Astrocyte (in vitro differentiated cells and primary cell): ENCODE results near the gene DMRTB1. TPM values are rescaled to one million over a fixed set of nuclear protein-coding genes. Genes with fewer than 3 reads are reported as not detected.

Source experiments
- DNase-seq: peaks from one replicate; pipeline ENCODE4 v3.0.0-alpha.2; 2010; ENCODE audit warnings: low read depth
- FAIRE-seq: peaks from 2 replicates; lab custom pipeline; 2011; peaks lifted over from hg19 to GRCh38; lab: Jason Lieb, UNC
- H2AFZ ChIP-seq: 2 replicates; pipeline ENCODE4 v1.6.0; 2012; ENCODE audit warnings: low read depth, low read length, inconsistent platforms
- H3K27ac ChIP-seq: 2 replicates; pipeline ENCODE4 v1.5.1; 2011; ENCODE audit warnings: low read depth, low read length, inconsistent platforms
- H3K27me3 ChIP-seq: 2 replicates; pipeline ENCODE4 v1.6.0; 2011; ENCODE audit warnings: low read length, inconsistent platforms; ENCODE audit not compliant: insufficient read depth
- H3K36me3 ChIP-seq: 2 replicates; pipeline ENCODE4 v1.5.1; 2011; ENCODE audit warnings: low read length, inconsistent platforms; ENCODE audit not compliant: insufficient read depth
- H3K4me1 ChIP-seq: 2 replicates; pipeline ENCODE4 v1.5.1; 2011; ENCODE audit warnings: low read length, inconsistent platforms; ENCODE audit not compliant: insufficient read depth
- H3K4me2 ChIP-seq: 2 replicates; pipeline ENCODE4 v1.6.0; 2012; ENCODE audit warnings: low read length, inconsistent platforms
- H3K4me3 ChIP-seq: 2 replicates; pipeline ENCODE4 v1.5.1; 2011; ENCODE audit warnings: low read depth, mild to moderate bottlenecking, low read length, inconsistent platforms; ENCODE audit not compliant: insufficient read depth
- H3K79me2 ChIP-seq: 2 replicates; pipeline ENCODE4 v1.6.0; 2012; ENCODE audit warnings: mild to moderate bottlenecking, low read length, inconsistent platforms; ENCODE audit not compliant: insufficient read depth
- H3K9ac ChIP-seq: 2 replicates; pipeline ENCODE4 v1.6.0; 2012; ENCODE audit warnings: mild to moderate bottlenecking, low read length, inconsistent platforms
- H3K9me3 ChIP-seq: 2 replicates; pipeline ENCODE4 v1.5.1; 2012; ENCODE audit warnings: low read depth, mild to moderate bottlenecking, low read length, inconsistent platforms; ENCODE audit not compliant: insufficient read depth
- H4K20me1 ChIP-seq: 2 replicates; pipeline ENCODE4 v1.6.0; 2012; ENCODE audit warnings: low read length, inconsistent platforms; ENCODE audit not compliant: insufficient read depth
- H3K27ac Mint-ChIP-seq: one replicate; pipeline ENCODE4 v1.8.0; 2021; ENCODE audit warnings: mild to moderate bottlenecking, mixed read lengths; ENCODE audit not compliant: unreplicated experiment
- H3K27me3 Mint-ChIP-seq: one replicate; pipeline ENCODE4 v1.8.0; 2021; ENCODE audit warnings: low read depth, mixed read lengths; ENCODE audit not compliant: unreplicated experiment
- H3K36me3 Mint-ChIP-seq: one replicate; pipeline ENCODE4 v1.8.0; 2021; ENCODE audit warnings: low read depth, mixed read lengths; ENCODE audit not compliant: unreplicated experiment
- H3K4me1 Mint-ChIP-seq: one replicate; pipeline ENCODE4 v1.8.0; 2021; ENCODE audit warnings: low read depth, mixed read lengths; ENCODE audit not compliant: unreplicated experiment
- H3K4me3 Mint-ChIP-seq: one replicate; pipeline ENCODE4 v1.8.0; 2021; ENCODE audit warnings: mild to moderate bottlenecking, moderate library complexity, mixed read lengths; ENCODE audit not compliant: unreplicated experiment
- H3K9me3 Mint-ChIP-seq: one replicate; pipeline ENCODE4 v1.8.0; 2021; ENCODE audit warnings: mild to moderate bottlenecking, mixed read lengths; ENCODE audit not compliant: unreplicated experiment
- EZH2 ChIP-seq: IDR thresholded peaks from 2 replicates; pipeline ENCODE4 v1.6.1; 2012; ENCODE audit warnings: mild to moderate bottlenecking, low read length, inconsistent platforms; ENCODE audit not compliant: insufficient read depth
- total RNA-seq: library from RNA; stranded (reverse); gene quantifications from 2 replicates; pipeline ENCODE4 v1.2.1, GENCODE V29; 2021
- TF ChIP-seq, protein P1 (sequence below): IDR thresholded peaks from 2 replicates; pipeline ENCODE4 v1.5.1; 2011; ENCODE audit warnings: low read depth, mild to moderate bottlenecking, inconsistent platforms, low read length, moderate library complexity; ENCODE audit not compliant: insufficient read depth

DMRTB1 gene
- total RNA-seq, 1 donor from 2014 or later: not detected

DNA sequence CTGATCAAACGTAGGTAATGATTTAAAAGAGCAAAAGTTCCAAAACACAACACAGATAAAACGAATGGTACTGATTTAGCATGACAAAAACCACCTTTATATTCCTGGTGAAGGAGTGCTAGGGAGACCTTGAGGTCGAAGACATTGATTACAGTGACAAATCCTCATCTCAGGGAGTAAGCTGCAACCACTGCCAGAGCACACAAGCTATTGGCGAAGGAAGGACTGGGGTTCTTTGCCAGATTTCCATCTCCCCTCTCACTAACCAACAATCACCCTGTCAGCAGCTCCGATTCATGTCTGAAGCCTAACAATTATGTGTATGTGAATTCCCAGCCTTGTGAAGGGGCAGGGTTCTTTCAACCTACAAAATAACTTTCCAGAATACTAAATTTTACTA lies 40.2 kb upstream of the DMRTB1 start:
- DNase-seq: no peak
- Histone ChIP-seq H3K4me2 (no peak overlapping the region), H3K9ac (no peak overlapping the region), H3K4me1 (peaks cover 7% of the 10 kb centered on the region), H3K36me3 (no peaks in the 10 kb centered on the region), H2AFZ (no peak overlapping the region), H3K4me3 (no peak overlapping the region), H3K27ac (no peak overlapping the region), H3K9me3 (peaks cover 3% of the 10 kb centered on the region), H3K27me3 (peaks cover 17% of the 10 kb centered on the region), H4K20me1 (no peaks in the 10 kb centered on the region), H3K79me2 (no peaks in the 10 kb centered on the region)
- Mint-ChIP-seq H3K4me3 (no peak overlapping the region), H3K9me3 (peaks cover 3% of the 10 kb centered on the region), H3K27ac (no peak overlapping the region), H3K36me3 (no peaks in the 10 kb centered on the region), H3K4me1 (peaks cover 33% of the 10 kb centered on the region), H3K27me3 (no peaks in the 10 kb centered on the region)
- FAIRE-seq: no peak
- TF ChIP-seq, protein P1, sequence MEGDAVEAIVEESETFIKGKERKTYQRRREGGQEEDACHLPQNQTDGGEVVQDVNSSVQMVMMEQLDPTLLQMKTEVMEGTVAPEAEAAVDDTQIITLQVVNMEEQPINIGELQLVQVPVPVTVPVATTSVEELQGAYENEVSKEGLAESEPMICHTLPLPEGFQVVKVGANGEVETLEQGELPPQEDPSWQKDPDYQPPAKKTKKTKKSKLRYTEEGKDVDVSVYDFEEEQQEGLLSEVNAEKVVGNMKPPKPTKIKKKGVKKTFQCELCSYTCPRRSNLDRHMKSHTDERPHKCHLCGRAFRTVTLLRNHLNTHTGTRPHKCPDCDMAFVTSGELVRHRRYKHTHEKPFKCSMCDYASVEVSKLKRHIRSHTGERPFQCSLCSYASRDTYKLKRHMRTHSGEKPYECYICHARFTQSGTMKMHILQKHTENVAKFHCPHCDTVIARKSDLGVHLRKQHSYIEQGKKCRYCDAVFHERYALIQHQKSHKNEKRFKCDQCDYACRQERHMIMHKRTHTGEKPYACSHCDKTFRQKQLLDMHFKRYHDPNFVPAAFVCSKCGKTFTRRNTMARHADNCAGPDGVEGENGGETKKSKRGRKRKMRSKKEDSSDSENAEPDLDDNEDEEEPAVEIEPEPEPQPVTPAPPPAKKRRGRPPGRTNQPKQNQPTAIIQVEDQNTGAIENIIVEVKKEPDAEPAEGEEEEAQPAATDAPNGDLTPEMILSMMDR: no peak
- TF ChIP-seq EZH2: no peak

DNA sequence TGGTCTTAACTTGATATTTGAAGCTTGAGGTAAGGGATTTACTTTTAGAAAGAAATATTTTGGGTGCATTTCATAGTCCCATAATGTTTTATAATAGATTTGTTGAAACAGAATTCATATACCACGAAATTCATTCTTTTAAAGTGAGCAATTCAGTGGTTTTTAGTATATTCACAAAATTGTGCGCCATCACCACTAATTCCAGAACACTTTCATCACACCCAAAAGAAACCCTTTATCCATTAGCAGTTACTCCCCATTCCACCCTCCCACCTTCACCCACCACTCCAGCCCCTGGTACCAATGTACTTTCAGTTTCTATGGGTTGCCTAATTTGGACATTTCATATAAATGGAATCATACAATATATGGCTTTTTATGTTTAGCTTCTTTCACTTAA lies 38.9 kb upstream of the DMRTB1 start:
- Histone ChIP-seq H3K79me2 (no peaks in the 10 kb centered on the region), H3K4me1 (peaks cover 6% of the 10 kb centered on the region), H3K27me3 (peaks cover 17% of the 10 kb centered on the region), H3K9ac (no peak overlapping the region), H3K27ac (no peak overlapping the region), H3K4me2 (no peak overlapping the region), H3K4me3 (no peak overlapping the region), H2AFZ (no peak overlapping the region), H3K9me3 (peaks cover 3% of the 10 kb centered on the region), H3K36me3 (no peaks in the 10 kb centered on the region), H4K20me1 (no peaks in the 10 kb centered on the region)
- H3K36me3 Mint-ChIP-seq: no peaks in the 10 kb centered on the region
- FAIRE-seq: no peak
- peak overlapping the region; percentile 87 for H3K27ac Mint-ChIP-seq
- peaks cover 3% of the 10 kb centered on the region for H3K9me3 Mint-ChIP-seq
- no peak for TF ChIP-seq EZH2
- TF ChIP-seq, protein P1: no peak
- H3K27me3 Mint-ChIP-seq: peaks cover 2% of the 10 kb centered on the region
- DNase-seq: peak; percentile 69
- H3K4me3 Mint-ChIP-seq: no peak overlapping the region
- H3K4me1 Mint-ChIP-seq: peaks cover 27% of the 10 kb centered on the region

DNA sequence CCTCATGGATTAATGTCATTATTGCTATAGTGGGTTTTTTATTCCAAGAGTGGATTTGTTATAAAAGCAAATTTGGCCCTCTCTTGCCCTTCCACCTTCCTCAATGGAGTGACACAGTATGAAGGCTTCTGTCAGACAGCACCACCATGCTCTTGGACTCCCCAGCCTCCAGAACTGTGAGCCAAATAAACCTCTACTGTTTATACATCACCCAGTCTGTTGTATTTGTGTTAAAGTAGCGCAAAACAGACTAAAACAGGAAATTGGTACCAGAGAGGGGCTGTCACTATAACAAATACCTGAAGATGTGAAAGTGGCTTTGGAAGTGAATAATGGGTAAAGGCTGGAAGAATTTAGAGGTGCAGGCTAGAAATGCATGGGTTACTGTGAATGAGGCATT lies 38.0 kb upstream of the DMRTB1 start:
- Histone ChIP-seq H3K9me3 (peaks cover 3% of the 10 kb centered on the region), H3K36me3 (no peaks in the 10 kb centered on the region), H3K4me1 (peaks cover 6% of the 10 kb centered on the region), H3K4me2 (no peak overlapping the region), H4K20me1 (no peaks in the 10 kb centered on the region), H3K9ac (no peak overlapping the region), H3K27ac (no peak overlapping the region), H2AFZ (no peak overlapping the region), H3K79me2 (no peaks in the 10 kb centered on the region), H3K27me3 (peaks cover 17% of the 10 kb centered on the region), H3K4me3 (no peak overlapping the region)
- TF ChIP-seq EZH2: no peak
- TF ChIP-seq, protein P1: no peak
- peaks cover 3% of the 10 kb centered on the region for H3K9me3 Mint-ChIP-seq
- DNase-seq (no peak), FAIRE-seq (no peak)
- H3K27me3 Mint-ChIP-seq: peaks cover 5% of the 10 kb centered on the region
- no peak overlapping the region for H3K4me3 Mint-ChIP-seq
- H3K36me3 Mint-ChIP-seq: no peaks in the 10 kb centered on the region
- H3K4me1 Mint-ChIP-seq: peaks cover 24% of the 10 kb centered on the region
- no peak overlapping the region for H3K27ac Mint-ChIP-seq
